Tibial artery (tissue), 4 donors: Measurements from ENCODE around the gene ERBB2.

Experiments
- DNase-seq, 2 donors: peaks; one replicate each; pipeline ENCODE4 v3.0.0-alpha.2; 2019
- H3K27ac ChIP-seq, 2 donors: fragments of 200-600 bp; sonication (generic) in 1 of 2; 1 replicate in 1 of 2; 2 replicates in 1 of 2; pipeline ENCODE4 v1.5.1; 2018 to 2019; ENCODE audit warnings: mild to moderate bottlenecking in 1 of 2
- H3K27me3 ChIP-seq, 2 donors: fragments of 200-600 bp; sonication (generic) in 1 of 2; one replicate each; pipeline versions ENCODE4 v1.5.1 to v1.6.0; 2016 to 2019
- H3K36me3 ChIP-seq, 3 donors: fragments of 200-600 bp; sonication (generic) in 2 of 3; one replicate each; pipeline ENCODE4 v1.5.1; 2016 to 2019; ENCODE audit warnings: mild to moderate bottlenecking in 2 of 3
- H3K4me1 ChIP-seq, 4 donors: fragments of 200-600 bp; sonication (generic) in 2 of 4; 1 replicate in 3 of 4; 2 replicates in 1 of 4; pipeline ENCODE4 v1.5.1; 2016 to 2019
- H3K4me3 ChIP-seq, 2 donors: fragments of 200-600 bp; sonication (generic) in 1 of 2; 1 replicate in 1 of 2; 2 replicates in 1 of 2; pipeline ENCODE4 v1.5.1; 2018 to 2019; ENCODE audit warnings: mild to moderate bottlenecking in 2 of 2
- H3K9me3 ChIP-seq, 3 donors: fragments of 200-600 bp; sonication (generic) in 1 of 3; one replicate each; pipeline ENCODE4 v1.5.1; 2016 to 2019
- intact Hi-C: fragments of 100-400 bp; cut with DNase I; formaldehyde crosslinking; loops from one replicate; pipeline ENCODE4 v1.15.0; 2023; ENCODE audit warnings: low total_unique reads
- TF ChIP-seq, protein P1 (sequence below), 2 experiments: fragments of 200-600 bp in 1 of 2; fragments of 450-650 bp in 1 of 2; IDR thresholded peaks; one replicate each; pipeline ENCODE4 v1.5.1; 2017 to 2019; ENCODE audit warnings: antibody characterized with exemption in 2 of 2, mild to moderate bottlenecking in 1 of 2, moderate library complexity in 1 of 2

Gene ERBB2

DNA sequence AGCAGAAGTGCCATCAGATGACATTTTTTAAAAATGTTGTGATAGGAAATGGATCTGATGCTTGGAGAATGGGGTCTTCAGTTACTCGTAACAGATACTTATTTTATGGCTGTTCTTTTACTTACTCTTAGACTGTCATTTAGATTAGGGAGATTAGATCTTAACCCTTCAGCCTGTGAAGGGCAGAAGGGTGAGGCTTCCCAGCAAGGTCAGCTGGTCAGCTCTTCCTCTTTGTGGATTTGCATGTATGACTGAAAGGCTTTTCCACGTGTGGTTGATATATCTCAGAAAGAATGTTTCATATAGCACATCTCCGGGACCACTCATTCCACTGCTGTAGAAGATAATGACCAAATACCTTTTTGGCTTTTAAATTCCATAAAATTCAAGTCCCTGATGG is 65.3 kb downstream of the ERBB2 start:
- H3K27ac ChIP-seq, result no peak overlapping the region
- intact Hi-C loops, result no loop called here
- DNase-seq, result no peak
- H3K4me3 ChIP-seq, result no peak overlapping the region
- no peaks in the 10 kb centered on the region for H3K9me3 ChIP-seq
- TF ChIP-seq, protein P1, sequence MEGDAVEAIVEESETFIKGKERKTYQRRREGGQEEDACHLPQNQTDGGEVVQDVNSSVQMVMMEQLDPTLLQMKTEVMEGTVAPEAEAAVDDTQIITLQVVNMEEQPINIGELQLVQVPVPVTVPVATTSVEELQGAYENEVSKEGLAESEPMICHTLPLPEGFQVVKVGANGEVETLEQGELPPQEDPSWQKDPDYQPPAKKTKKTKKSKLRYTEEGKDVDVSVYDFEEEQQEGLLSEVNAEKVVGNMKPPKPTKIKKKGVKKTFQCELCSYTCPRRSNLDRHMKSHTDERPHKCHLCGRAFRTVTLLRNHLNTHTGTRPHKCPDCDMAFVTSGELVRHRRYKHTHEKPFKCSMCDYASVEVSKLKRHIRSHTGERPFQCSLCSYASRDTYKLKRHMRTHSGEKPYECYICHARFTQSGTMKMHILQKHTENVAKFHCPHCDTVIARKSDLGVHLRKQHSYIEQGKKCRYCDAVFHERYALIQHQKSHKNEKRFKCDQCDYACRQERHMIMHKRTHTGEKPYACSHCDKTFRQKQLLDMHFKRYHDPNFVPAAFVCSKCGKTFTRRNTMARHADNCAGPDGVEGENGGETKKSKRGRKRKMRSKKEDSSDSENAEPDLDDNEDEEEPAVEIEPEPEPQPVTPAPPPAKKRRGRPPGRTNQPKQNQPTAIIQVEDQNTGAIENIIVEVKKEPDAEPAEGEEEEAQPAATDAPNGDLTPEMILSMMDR (IDR thresholded peaks at IDR 0.05), result no peak
- H3K27me3 ChIP-seq, result peaks cover 0 to 41% of the 10 kb centered on the region in 2 donors
- H3K4me1 ChIP-seq, result no peaks in the 10 kb centered on the region
- H3K36me3 ChIP-seq, result no peaks in the 10 kb centered on the region

DNA sequence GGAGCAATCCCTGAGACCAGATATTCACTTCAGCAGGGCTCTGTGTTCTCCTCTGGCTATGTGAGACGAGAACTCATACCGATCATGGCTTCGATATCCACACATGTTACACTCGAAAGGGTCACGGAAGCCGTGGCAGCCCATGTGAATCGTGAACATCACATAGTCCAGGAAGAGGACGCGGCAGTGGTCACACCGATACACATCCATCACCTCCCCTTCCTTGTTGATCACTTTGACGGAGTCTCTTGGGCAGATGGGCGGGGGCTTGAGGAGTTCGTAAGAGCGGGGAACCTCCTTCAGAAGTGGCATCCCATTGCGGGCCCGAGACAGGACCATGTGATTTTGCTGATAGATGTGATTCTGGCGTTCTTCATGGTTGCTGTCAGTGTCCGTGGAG is 65.9 kb downstream of the ERBB2 start:
- TF ChIP-seq, protein P1 (IDR thresholded peaks at IDR 0.05), result no peak
- H3K27me3 ChIP-seq, result peaks cover 0 to 35% of the 10 kb centered on the region in 2 donors
- no peak overlapping the region for H3K4me3 ChIP-seq
- no peaks in the 10 kb centered on the region for H3K4me1 ChIP-seq
- H3K27ac ChIP-seq, result no peak overlapping the region
- intact Hi-C loops, result no loop called here
- no peaks in the 10 kb centered on the region for H3K9me3 ChIP-seq
- DNase-seq, result no peak
- H3K36me3 ChIP-seq, result no peaks in the 10 kb centered on the region

DNA sequence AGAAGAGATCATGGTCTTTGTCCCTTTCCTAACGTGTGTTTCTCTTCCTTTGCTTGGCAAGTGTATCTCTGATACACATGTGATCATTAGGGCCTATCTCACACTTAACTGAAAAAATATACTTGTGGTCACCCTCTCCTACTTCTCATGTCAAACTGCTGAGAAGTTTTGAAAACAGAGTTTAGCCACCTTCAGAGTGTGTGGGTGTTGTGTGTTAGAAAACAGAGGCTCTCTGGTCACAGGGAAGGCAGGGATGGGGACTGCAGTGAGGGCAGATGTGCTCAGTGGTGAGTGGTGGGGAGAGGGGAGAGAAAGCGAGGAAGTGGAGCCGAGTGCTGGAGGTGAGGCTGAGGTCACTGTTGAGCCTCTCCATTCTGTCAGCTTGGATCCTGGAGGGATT is 67.3 kb downstream of the ERBB2 start:
- no peaks in the 10 kb centered on the region for H3K36me3 ChIP-seq
- no peaks in the 10 kb centered on the region for H3K9me3 ChIP-seq
- no peak overlapping the region for H3K27ac ChIP-seq
- peaks cover 0 to 25% of the 10 kb centered on the region in 2 donors for H3K27me3 ChIP-seq
- intact Hi-C loops, result no loop called here
- no peaks in the 10 kb centered on the region for H3K4me1 ChIP-seq
- DNase-seq, result no peak
- TF ChIP-seq, protein P1 (IDR thresholded peaks at IDR 0.05), result no peak
- H3K4me3 ChIP-seq, result no peak overlapping the region

DNA sequence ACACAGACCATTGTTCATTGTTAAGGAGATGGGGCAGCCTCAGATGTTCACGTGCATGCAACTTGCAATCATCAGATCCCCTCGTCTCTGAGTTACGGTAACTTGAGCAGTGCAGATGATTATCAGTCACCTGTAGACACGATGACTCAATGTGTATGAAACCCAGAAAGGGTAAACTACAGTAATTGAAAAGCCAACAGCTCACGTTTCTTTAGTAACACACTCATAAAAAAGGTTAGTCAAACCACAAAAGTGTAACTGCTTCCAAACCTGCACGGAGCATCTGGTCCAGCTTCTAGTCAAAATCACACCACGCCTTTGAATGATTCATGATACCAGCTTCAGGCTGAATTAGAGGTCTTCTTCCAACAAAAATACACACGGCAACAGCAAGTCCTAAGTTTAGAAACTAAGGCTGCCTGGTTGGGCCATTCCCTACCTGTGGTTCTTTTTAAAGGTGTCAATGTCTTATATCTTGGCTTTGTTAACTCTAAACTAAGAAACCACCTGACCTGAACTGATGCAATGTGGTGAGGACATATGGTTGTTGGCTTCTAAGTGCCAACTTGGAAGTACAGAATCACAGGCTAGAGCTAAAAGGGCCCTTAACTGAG is 70.2 kb downstream of the ERBB2 start:
- DNase-seq, result no peak

DNA sequence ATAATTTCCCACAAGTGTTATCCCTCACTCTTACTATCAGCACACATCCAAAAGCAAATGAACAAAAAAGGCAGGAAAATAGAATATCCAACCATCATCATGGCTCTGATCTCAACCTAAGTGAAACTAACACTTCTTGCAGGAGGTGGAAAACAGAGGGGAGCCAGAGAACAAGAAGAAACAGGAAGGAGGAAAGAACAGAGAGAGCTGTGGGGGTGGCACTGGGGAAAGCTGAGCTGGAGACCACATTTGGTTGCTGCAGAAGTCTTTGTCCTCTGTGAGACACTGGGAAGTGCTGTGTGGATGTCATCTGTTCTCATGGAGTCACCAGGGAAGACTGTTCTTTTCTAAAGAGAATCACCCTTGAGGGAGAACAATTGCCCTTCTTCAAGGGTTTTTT is 72.6 kb downstream of the ERBB2 start:
- Histone ChIP-seq H3K4me3 (no peak overlapping the region), H3K27me3 (peaks cover 0 to 18% of the 10 kb centered on the region in 2 donors), H3K27ac (no peak overlapping the region), H3K9me3 (no peaks in the 10 kb centered on the region), H3K4me1 (no peaks in the 10 kb centered on the region), H3K36me3 (no peaks in the 10 kb centered on the region)
- DNase-seq, result no peak
- TF ChIP-seq, protein P1 (IDR thresholded peaks at IDR 0.05), result no peak
- intact Hi-C loops, result no loop called here

More for the DNA sequence above, 70.2 kb downstream of the ERBB2 start:
- intact Hi-C loops, result no loop called here
- H3K27me3 ChIP-seq, result peaks cover 0 to 23% of the 10 kb centered on the region in 2 donors
- no peak overlapping the region for H3K27ac ChIP-seq
- H3K36me3 ChIP-seq, result no peaks in the 10 kb centered on the region
- no peak overlapping the region for H3K4me3 ChIP-seq
- H3K4me1 ChIP-seq, result no peaks in the 10 kb centered on the region
- TF ChIP-seq, protein P1 (IDR thresholded peaks at IDR 0.05), result no peak
- H3K9me3 ChIP-seq, result no peaks in the 10 kb centered on the region
